Esophagus squamous epithelium (tissue), 5 donors: ENCODE data around the gene SPINK13. TPM values are rescaled to one million over a fixed set of nuclear protein-coding genes. Genes with fewer than 3 reads are reported as not detected.

Source experiments
- DNase-seq: peaks from one replicate; lab custom pipeline; 2025; lab: John Stamatoyannopoulos, UW
- H3K27ac ChIP-seq, 4 donors: fragments of 200-600 bp; sonication (generic); one replicate each; pipeline ENCODE4 v1.5.1; 2016 to 2019; ENCODE audit warnings: mild to moderate bottlenecking in 1 of 4
- H3K27me3 ChIP-seq, 4 donors: fragments of 200-600 bp; sonication (generic); 1 replicate in 3 of 4; 2 replicates in 1 of 4; pipeline versions ENCODE4 v1.5.1 to v1.6.0; 2017 to 2021; ENCODE audit warnings: antibody characterized with exemption in 1 of 4
- H3K36me3 ChIP-seq, 3 donors: fragments of 200-600 bp; sonication (generic); one replicate each; pipeline ENCODE4 v1.5.1; 2016 to 2019
- H3K4me1 ChIP-seq, 3 donors: fragments of 200-600 bp; sonication (generic); one replicate each; pipeline ENCODE4 v1.5.1; 2017 to 2019
- H3K4me3 ChIP-seq, 4 donors: fragments of 200-600 bp; sonication (generic); 1 replicate in 3 of 4; 2 replicates in 1 of 4; pipeline ENCODE4 v1.5.1; 2016 to 2019; ENCODE audit warnings: mild to moderate bottlenecking in 2 of 4, moderate library complexity in 1 of 4
- H3K9me3 ChIP-seq, 3 donors: fragments of 200-600 bp; sonication (generic); one replicate each; pipeline ENCODE4 v1.5.1; 2016 to 2019
- POLR2A ChIP-seq, 4 donors: fragments of 450-650 bp; IDR thresholded peaks; one replicate each; pipeline ENCODE4 v1.6.1; 2017; ENCODE audit warnings: antibody characterized with exemption in 4 of 4, mild to moderate bottlenecking in 4 of 4, moderate library complexity in 3 of 4
- WGBS, 2 donors: methylation state at CpG; one replicate each; pipeline ENCODE4 v1.1.5; 2018; 5-methylcytosine and 5-hydroxymethylcytosine counted together
- intact Hi-C: fragments of 100-400 bp; cut with DNase I; formaldehyde crosslinking; loops from one replicate; pipeline ENCODE4 v1.15.0; 2022
- small RNA-seq, 4 donors: library from RNA; depleted of rRNA; stranded (forward); fragments of <200 nt; gene quantifications; one replicate each; pipeline ENCODE3, GENCODE V24; 2016
- total RNA-seq, 4 donors: library from RNA; depleted of rRNA; stranded (reverse); fragments of >200 nt; gene quantifications; one replicate each; pipeline ENCODE4 v1.1.0, GENCODE V29; 2016
- TF ChIP-seq, protein P1 (sequence below), 6 experiments: fragments of 450-650 bp in 4 of 6; fragments of 200-600 bp in 2 of 6; sonication (generic) in 2 of 6; IDR thresholded peaks; one replicate each; pipeline ENCODE4 v1.5.1; 2016 to 2019; ENCODE audit warnings: antibody characterized with exemption in 6 of 6, mild to moderate bottlenecking in 4 of 6, moderate library complexity in 4 of 6
- donor health status: DM: yes; HTN: yes; CAD: no.

The SPINK13 gene
- total RNA-seq, 4 donors from 2014 or later = not detected

DNA sequence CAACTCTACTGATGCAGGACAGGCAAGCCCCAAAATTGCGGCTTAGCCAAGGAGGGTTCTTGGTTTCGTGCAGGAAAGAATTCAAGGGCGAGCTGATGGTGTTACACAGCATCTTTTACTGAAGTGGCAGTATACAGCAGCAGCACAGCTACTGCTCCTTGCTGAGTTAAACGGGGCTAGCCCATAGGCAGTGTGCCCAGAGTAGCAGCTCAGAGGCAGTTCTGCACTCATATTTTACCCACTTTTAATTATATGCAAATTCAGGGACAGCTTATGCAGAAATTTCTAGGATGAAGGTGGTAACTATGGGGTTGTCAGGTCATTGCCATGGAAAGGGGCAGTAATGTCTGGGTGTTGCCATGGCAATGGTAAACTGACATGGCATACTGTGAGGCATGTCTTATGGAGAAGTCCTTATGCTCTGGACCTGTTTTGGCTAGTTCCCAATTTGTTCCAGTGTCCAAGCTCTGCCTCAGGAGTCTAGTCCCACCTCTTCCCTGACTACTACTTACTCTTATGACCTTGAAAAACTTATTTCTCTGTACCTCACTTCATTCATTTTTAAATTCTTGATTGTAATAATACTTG is 64.8 kb downstream of the SPINK13 start:
- intact Hi-C loops = no loop called here
- no peak for DNase-seq
- Histone ChIP-seq H3K9me3 (no peaks in the 10 kb centered on the region), H3K27me3 (no peaks in the 10 kb centered on the region), H3K36me3 (no peaks in the 10 kb centered on the region), H3K27ac (no peak overlapping the region), H3K4me1 (no peaks in the 10 kb centered on the region), H3K4me3 (no peak overlapping the region)
- 78 to 85% methylated on average over 4 of the region's 4 CpGs for WGBS, 2 donors
- TF ChIP-seq, protein P1, sequence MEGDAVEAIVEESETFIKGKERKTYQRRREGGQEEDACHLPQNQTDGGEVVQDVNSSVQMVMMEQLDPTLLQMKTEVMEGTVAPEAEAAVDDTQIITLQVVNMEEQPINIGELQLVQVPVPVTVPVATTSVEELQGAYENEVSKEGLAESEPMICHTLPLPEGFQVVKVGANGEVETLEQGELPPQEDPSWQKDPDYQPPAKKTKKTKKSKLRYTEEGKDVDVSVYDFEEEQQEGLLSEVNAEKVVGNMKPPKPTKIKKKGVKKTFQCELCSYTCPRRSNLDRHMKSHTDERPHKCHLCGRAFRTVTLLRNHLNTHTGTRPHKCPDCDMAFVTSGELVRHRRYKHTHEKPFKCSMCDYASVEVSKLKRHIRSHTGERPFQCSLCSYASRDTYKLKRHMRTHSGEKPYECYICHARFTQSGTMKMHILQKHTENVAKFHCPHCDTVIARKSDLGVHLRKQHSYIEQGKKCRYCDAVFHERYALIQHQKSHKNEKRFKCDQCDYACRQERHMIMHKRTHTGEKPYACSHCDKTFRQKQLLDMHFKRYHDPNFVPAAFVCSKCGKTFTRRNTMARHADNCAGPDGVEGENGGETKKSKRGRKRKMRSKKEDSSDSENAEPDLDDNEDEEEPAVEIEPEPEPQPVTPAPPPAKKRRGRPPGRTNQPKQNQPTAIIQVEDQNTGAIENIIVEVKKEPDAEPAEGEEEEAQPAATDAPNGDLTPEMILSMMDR (IDR thresholded peaks at IDR 0.05) = no peak
- TF ChIP-seq POLR2A (IDR thresholded peaks at IDR 0.05) = no peak

DNA sequence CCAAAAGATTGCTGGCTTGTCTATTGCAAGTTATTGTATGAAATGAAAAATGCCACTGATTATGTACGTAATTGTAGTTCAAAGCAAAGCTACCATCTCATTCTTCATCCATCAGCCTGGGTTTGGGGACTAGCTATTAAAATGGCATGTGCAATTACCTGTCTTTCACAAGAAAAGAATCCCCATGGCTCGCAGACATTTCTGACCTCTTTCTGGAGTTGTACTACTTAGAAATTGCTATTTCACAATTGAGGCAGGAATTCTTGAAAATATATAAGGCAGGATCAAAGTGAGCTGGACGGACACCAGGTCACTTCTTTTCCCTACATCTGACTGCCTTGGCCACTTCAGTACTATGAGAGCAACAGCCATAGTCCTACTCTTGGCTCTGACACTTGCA is 66.7 kb downstream of the SPINK13 start, which contains the start of gene SPINK9:
SPINK9 (plus strand) TSS at position 301 of the 400 bp plus-strand sequence; CDS start at position 356, 55 bp downstream.
- no peak within 1 kb of the TSS for H3K4me3 ChIP-seq
- 72 to 91% methylated on average over 3 of the region's 3 CpGs for WGBS, 2 donors

More for the DNA sequence above, 66.7 kb downstream of the SPINK13 start, which contains the start of gene SPINK9:
- TF ChIP-seq POLR2A (IDR thresholded peaks at IDR 0.05) = no peak
- TF ChIP-seq, protein P1 (IDR thresholded peaks at IDR 0.05) = no peak
- DNase-seq = no peak
- Histone ChIP-seq H3K9me3 (no peaks in the 10 kb centered on the region), H3K27me3 (no peaks in the 10 kb centered on the region), H3K36me3 (no peaks in the 10 kb centered on the region), H3K27ac (peak within 1 kb of the TSS in 2 of 4 donors; percentile 68 to 72), H3K4me1 (no peaks in the 10 kb centered on the region)
- intact Hi-C loops = no loop called here

Small RNA genes within 50 kb of the gene (small RNA-seq; reads per million reads assigned to genes)
- 0 reads per million in 4 donors for gene HMGN1P16

Other genes with a start within 250 kb of the SPINK13 start
- gene SPINK5, start 204.8 kb upstream of the SPINK13 start, total RNA-seq = 100 to 1,000 TPM; 550 to 961 (median 863) TPM
- gene SPINK14, start 100.2 kb upstream of the SPINK13 start, total RNA-seq = not detected
- 1 to 10 TPM in 1 of 4 donors, not detected in 3; 2.5 TPM for gene SPINK6, start 65.8 kb upstream of the SPINK13 start, total RNA-seq
- gene MARCOL, start 30.3 kb upstream of the SPINK13 start, total RNA-seq = not detected
- gene SPINK7, start 43.6 kb downstream of the SPINK13 start, total RNA-seq = 100 to 1,000 TPM; 137 to 321 (median 253) TPM
- not detected for gene SPINK9, start 66.8 kb downstream of the SPINK13 start, total RNA-seq
- 10 to 100 TPM; 15.0 to 42.0 (median 32.1) TPM for gene FBXO38, start 115.2 kb downstream of the SPINK13 start, total RNA-seq